Upper lobe of right lung (tissue), 1 donor: ENCODE data around the gene CADPS2. TPM values are rescaled to one million over a fixed set of nuclear protein-coding genes. Genes with fewer than 3 reads are reported as not detected.

Experiments
- ATAC-seq: fragments of 200-7000 bp; cut with Tn5 transposase; one replicate; pipeline ENCODE4 v1.9.1; 2020; ENCODE audit warnings: mild to moderate bottlenecking, moderate library complexity
- DNase-seq: peaks from one replicate; pipeline ENCODE4 v3.0.0-alpha.2; 2020
- H3K27ac ChIP-seq: fragments of 200-600 bp; one replicate; pipeline ENCODE4 v1.8.0; 2022
- H3K27me3 ChIP-seq: fragments of 200-600 bp; one replicate; pipeline ENCODE4 v1.8.0; 2022; ENCODE audit warnings: mild to moderate bottlenecking
- H3K36me3 ChIP-seq: fragments of 200-600 bp; one replicate; pipeline ENCODE4 v1.8.0; 2022
- H3K4me1 ChIP-seq: fragments of 200-600 bp; one replicate; pipeline ENCODE4 v1.8.0; 2022
- H3K4me3 ChIP-seq: fragments of 200-600 bp; one replicate; pipeline ENCODE4 v1.8.0; 2022; ENCODE audit warnings: mild to moderate bottlenecking
- H3K9me3 ChIP-seq: fragments of 200-600 bp; one replicate; pipeline ENCODE4 v1.8.0; 2022
- intact Hi-C: fragments of 100-400 bp; cut with DNase I; formaldehyde crosslinking; loops from one replicate; pipeline ENCODE4 v1.11.0; 2022
- total RNA-seq: library from RNA; stranded (reverse); fragmentation: NEBNext Ultra II Directional; extraction: Animal tissue kit (Norgen Biotek cat#: 25700); gene quantifications from one replicate; pipeline ENCODE4 v1.2.1, GENCODE V29; 2021
- TF ChIP-seq, protein P1 (sequence below): fragments of 200-600 bp; IDR thresholded peaks from one replicate; pipeline ENCODE4 v1.8.0; 2022; ENCODE audit warnings: antibody characterized with exemption
- donor health status: DM: no; HTN: yes; CAD: no; lungs with severe emphysema.

The CADPS2 gene
- total RNA-seq, 1 donor from 2014 or later: 46.1 TPM

DNA sequence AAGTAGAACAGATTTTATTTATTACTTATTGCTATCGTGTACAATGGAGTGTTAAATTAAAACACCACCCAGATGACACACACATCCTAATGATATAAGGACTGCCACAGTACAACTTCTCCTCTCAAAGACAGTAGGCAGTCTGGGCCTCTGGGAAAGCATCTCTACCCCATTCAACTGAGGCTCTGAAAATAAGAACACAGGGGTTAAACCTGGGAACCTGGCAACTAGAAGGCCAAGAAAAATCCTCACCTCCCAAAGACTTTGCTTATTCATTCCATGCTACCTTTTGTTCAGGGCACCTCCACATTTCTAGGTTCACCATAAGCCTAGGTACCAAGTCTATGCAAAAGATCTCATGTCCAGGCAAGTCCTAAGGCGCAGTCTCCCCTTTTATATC lies 456.3 kb downstream of the CADPS2 start:
- TF ChIP-seq, protein P1, sequence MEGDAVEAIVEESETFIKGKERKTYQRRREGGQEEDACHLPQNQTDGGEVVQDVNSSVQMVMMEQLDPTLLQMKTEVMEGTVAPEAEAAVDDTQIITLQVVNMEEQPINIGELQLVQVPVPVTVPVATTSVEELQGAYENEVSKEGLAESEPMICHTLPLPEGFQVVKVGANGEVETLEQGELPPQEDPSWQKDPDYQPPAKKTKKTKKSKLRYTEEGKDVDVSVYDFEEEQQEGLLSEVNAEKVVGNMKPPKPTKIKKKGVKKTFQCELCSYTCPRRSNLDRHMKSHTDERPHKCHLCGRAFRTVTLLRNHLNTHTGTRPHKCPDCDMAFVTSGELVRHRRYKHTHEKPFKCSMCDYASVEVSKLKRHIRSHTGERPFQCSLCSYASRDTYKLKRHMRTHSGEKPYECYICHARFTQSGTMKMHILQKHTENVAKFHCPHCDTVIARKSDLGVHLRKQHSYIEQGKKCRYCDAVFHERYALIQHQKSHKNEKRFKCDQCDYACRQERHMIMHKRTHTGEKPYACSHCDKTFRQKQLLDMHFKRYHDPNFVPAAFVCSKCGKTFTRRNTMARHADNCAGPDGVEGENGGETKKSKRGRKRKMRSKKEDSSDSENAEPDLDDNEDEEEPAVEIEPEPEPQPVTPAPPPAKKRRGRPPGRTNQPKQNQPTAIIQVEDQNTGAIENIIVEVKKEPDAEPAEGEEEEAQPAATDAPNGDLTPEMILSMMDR: no peak
- Histone ChIP-seq H3K27ac (no peak overlapping the region), H3K27me3 (no peaks in the 10 kb centered on the region), H3K4me1 (no peaks in the 10 kb centered on the region), H3K9me3 (no peaks in the 10 kb centered on the region), H3K36me3 (no peaks in the 10 kb centered on the region), H3K4me3 (no peak overlapping the region)
- intact Hi-C loops: no loop called here
- ATAC-seq (no peak), DNase-seq (no peak)

DNA sequence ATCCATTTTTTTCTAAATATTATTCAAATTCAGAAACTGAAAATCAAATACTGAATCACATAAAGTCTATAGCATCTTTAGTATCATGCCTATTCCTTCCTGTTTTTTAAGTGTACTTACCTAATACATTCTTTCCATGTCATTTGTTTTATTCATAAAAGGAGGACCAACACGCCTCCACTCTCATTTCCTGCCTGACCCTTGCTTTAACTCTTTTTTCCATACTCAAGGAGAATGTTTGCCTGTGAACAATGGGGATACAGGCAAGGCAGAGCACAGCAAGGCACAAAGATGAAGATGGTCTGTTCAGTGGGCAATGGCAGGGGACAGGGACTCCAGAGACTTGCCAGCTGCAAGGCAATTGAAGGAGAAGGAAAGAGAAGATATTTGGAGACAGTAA lies 460.5 kb downstream of the CADPS2 start:
- H3K27me3 ChIP-seq: no peaks in the 10 kb centered on the region
- no peaks in the 10 kb centered on the region for H3K4me1 ChIP-seq
- intact Hi-C loops: no loop called here
- TF ChIP-seq, protein P1: no peak
- no peaks in the 10 kb centered on the region for H3K9me3 ChIP-seq
- no peak overlapping the region for H3K4me3 ChIP-seq
- ATAC-seq (no peak), DNase-seq (no peak)
- H3K36me3 ChIP-seq: no peaks in the 10 kb centered on the region
- H3K27ac ChIP-seq: no peak overlapping the region

- Histone ChIP-seq H3K36me3 (no peaks in the 10 kb centered on the region), H3K9me3 (no peaks in the 10 kb centered on the region), H3K27ac (no peak overlapping the region), H3K4me3 (no peak overlapping the region), H3K27me3 (no peaks in the 10 kb centered on the region), H3K4me1 (no peaks in the 10 kb centered on the region)
- intact Hi-C loops: no loop called here
- ATAC-seq (no peak), DNase-seq (no peak)
- TF ChIP-seq, protein P1: no peak
Measured at GRCh38 chr7:122423591-122423990, 462.7 kb downstream of the CADPS2 start.

DNA sequence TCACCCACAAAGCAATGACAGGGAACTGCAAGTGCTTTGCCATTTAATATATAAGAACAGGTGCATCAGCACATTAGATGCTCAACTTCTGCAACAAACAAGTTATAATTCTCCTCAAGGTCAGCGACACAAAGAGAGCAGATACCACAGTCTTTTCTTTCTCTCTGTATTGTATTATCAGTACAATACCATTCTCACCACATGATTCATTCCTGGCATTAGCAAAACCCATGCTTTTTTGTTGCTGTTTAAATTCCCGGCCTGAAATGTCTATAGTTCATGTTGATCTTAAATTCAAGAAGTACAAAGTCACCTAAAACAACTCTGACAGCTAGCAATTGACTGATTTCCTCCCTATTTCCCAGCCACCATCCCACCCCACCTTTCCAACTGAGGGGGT lies 469.9 kb downstream of the CADPS2 start:
- H3K9me3 ChIP-seq: no peaks in the 10 kb centered on the region
- intact Hi-C loops: no loop called here
- ATAC-seq: no peak
- no peaks in the 10 kb centered on the region for H3K4me1 ChIP-seq
- H3K27me3 ChIP-seq: no peaks in the 10 kb centered on the region
- H3K36me3 ChIP-seq: no peaks in the 10 kb centered on the region
- H3K4me3 ChIP-seq: no peak overlapping the region
- H3K27ac ChIP-seq: no peak overlapping the region
- TF ChIP-seq, protein P1: no peak
- no peak for DNase-seq

- Histone ChIP-seq H3K4me3 (no peak overlapping the region), H3K4me1 (no peaks in the 10 kb centered on the region), H3K27ac (no peak overlapping the region), H3K27me3 (no peaks in the 10 kb centered on the region), H3K36me3 (no peaks in the 10 kb centered on the region), H3K9me3 (no peaks in the 10 kb centered on the region)
- TF ChIP-seq, protein P1: no peak
- DNase-seq (no peak), ATAC-seq (no peak)
- intact Hi-C loops: no loop called here
Measured at GRCh38 chr7:122415510-122415909, 470.8 kb downstream of the CADPS2 start.

- intact Hi-C loops: no loop called here
- ATAC-seq (peak; percentile 16), DNase-seq (no peak)
- no peak overlapping the region for H3K27ac ChIP-seq
- TF ChIP-seq, protein P1: no peak
- H3K4me3 ChIP-seq: no peak overlapping the region
- H3K4me1 ChIP-seq: no peaks in the 10 kb centered on the region
- no peaks in the 10 kb centered on the region for H3K36me3 ChIP-seq
- H3K9me3 ChIP-seq: no peaks in the 10 kb centered on the region
- no peaks in the 10 kb centered on the region for H3K27me3 ChIP-seq
Measured at GRCh38 chr7:122413339-122413738, 472.9 kb downstream of the CADPS2 start.
